GM23338 (cell line): ENCODE measurements around the gene LYPD4.

Source experiments
- CREB1 ChIP-seq: fragments of 250-450 bp; sonication (Bioruptor Pico); IDR thresholded peaks from 2 replicates; pipeline ENCODE4 v1.5.0; 2020; ENCODE audit warnings: low read depth, mild to moderate bottlenecking, moderate library complexity
- EZH2 ChIP-seq: fragments of 200-600 bp; sonication (generic); IDR thresholded peaks from one replicate; pipeline ENCODE4 v1.8.0; 2017; ENCODE audit warnings: antibody characterized with exemption, mild to moderate bottlenecking, low read depth; ENCODE audit not compliant: unreplicated experiment
- EZH2phosphoT487 ChIP-seq: fragments of 200-600 bp; sonication (generic); IDR thresholded peaks from one replicate; pipeline ENCODE4 v1.8.1; 2018; ENCODE audit warnings: antibody characterized with exemption; ENCODE audit not compliant: unreplicated experiment
- JUNB ChIP-seq: IDR thresholded peaks from one replicate; pipeline ENCODE4 v1.6.1; 2016; ENCODE audit warnings: antibody characterized with exemption; ENCODE audit not compliant: unreplicated experiment
- POLR2AphosphoS5 ChIP-seq: IDR thresholded peaks from 2 replicates; pipeline ENCODE4 v1.6.1; 2016; ENCODE audit warnings: antibody characterized with exemption, low read depth
- ZNF114 ChIP-seq: fragments of 250-450 bp; sonication (Bioruptor Pico); IDR thresholded peaks from 2 replicates; pipeline ENCODE4 v1.5.0; 2020; ENCODE audit warnings: mild to moderate bottlenecking, moderate library complexity
- TF ChIP-seq, protein P1 (sequence below), 2 experiments: fragments of 200-600 bp in 1 of 2; sonication (generic) in 1 of 2; conservative IDR thresholded peaks; 2 replicates each; pipeline versions ENCODE4 v1.5.1 to v1.6.1; 2016 to 2017; ENCODE audit warnings: antibody characterized with exemption in 2 of 2, low read depth in 2 of 2, mild to moderate bottlenecking in 2 of 2, moderate library complexity in 1 of 2
- TF ChIP-seq, protein P2 (sequence below): IDR thresholded peaks from one replicate; pipeline ENCODE4 v1.6.1; 2018; ENCODE audit warnings: antibody characterized with exemption; ENCODE audit not compliant: unreplicated experiment
- TF ChIP-seq, protein P3 (sequence below): IDR thresholded peaks from 2 replicates; pipeline ENCODE4 v1.6.1; 2016; ENCODE audit warnings: antibody characterized with exemption
- TF ChIP-seq, protein P4 (sequence below): fragments of 250-450 bp; sonication (Bioruptor Pico); IDR thresholded peaks from 2 replicates; pipeline ENCODE4 v1.5.0; 2020; ENCODE audit warnings: mild to moderate bottlenecking, moderate library complexity

DNA sequence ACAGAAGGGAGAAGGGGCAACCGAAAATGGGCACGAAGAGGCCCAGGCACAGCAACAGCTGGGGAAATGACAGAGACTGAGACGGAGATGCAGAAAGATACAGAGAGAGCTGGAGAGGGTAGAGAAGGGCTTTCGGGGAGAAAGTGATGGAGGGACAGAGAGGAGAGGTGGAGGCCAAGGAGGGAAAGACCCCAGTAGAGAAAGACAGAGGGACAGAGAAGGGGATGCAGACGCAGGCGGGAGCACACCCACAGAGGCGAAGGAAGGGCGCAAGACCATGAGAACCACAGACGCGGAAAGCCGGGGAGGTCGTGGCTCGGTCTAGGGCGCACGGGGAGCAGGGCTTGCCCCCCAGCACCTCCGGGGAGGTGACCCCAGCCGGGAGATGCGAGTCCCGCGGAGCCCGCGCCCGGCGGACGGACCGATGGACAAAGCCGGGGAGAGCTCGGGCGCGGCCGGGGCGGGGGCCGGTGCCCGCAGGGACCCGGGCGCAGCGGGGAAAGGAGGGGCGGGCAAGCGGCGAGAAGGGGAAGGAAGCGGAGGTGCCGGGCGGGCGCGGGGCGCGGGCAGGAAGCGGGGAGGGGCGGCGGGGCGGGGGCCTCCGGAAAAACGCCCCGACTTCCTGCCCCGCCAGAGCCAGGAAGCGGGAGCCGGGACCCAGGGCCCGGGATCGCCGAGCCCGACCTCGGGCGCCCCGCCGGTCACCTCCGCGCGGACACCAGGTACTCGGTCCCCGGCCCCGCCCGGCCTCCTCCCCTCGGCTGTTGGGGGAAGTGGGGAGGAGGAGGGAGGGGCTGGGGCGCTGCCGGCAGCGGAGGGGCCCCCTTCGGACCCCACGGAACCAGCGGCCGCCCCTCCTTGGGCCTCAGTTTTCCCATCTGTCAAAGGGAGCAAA lies 38.3 kb upstream of the LYPD4 start, which contains the start of gene ARHGEF1:
- no peak for TF ChIP-seq POLR2AphosphoS5
- TF ChIP-seq EZH2: peak; percentile 50
- TF ChIP-seq, protein P1, sequence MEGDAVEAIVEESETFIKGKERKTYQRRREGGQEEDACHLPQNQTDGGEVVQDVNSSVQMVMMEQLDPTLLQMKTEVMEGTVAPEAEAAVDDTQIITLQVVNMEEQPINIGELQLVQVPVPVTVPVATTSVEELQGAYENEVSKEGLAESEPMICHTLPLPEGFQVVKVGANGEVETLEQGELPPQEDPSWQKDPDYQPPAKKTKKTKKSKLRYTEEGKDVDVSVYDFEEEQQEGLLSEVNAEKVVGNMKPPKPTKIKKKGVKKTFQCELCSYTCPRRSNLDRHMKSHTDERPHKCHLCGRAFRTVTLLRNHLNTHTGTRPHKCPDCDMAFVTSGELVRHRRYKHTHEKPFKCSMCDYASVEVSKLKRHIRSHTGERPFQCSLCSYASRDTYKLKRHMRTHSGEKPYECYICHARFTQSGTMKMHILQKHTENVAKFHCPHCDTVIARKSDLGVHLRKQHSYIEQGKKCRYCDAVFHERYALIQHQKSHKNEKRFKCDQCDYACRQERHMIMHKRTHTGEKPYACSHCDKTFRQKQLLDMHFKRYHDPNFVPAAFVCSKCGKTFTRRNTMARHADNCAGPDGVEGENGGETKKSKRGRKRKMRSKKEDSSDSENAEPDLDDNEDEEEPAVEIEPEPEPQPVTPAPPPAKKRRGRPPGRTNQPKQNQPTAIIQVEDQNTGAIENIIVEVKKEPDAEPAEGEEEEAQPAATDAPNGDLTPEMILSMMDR (conservative IDR thresholded peaks at IDR 0.05; ENCODE audit: low read depth in 2 of 2): no peak
- no peak for TF ChIP-seq JUNB
- TF ChIP-seq CREB1: no peak
- TF ChIP-seq, protein P2, sequence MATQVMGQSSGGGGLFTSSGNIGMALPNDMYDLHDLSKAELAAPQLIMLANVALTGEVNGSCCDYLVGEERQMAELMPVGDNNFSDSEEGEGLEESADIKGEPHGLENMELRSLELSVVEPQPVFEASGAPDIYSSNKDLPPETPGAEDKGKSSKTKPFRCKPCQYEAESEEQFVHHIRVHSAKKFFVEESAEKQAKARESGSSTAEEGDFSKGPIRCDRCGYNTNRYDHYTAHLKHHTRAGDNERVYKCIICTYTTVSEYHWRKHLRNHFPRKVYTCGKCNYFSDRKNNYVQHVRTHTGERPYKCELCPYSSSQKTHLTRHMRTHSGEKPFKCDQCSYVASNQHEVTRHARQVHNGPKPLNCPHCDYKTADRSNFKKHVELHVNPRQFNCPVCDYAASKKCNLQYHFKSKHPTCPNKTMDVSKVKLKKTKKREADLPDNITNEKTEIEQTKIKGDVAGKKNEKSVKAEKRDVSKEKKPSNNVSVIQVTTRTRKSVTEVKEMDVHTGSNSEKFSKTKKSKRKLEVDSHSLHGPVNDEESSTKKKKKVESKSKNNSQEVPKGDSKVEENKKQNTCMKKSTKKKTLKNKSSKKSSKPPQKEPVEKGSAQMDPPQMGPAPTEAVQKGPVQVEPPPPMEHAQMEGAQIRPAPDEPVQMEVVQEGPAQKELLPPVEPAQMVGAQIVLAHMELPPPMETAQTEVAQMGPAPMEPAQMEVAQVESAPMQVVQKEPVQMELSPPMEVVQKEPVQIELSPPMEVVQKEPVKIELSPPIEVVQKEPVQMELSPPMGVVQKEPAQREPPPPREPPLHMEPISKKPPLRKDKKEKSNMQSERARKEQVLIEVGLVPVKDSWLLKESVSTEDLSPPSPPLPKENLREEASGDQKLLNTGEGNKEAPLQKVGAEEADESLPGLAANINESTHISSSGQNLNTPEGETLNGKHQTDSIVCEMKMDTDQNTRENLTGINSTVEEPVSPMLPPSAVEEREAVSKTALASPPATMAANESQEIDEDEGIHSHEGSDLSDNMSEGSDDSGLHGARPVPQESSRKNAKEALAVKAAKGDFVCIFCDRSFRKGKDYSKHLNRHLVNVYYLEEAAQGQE: no peak
- no peak for TF ChIP-seq EZH2phosphoT487
- TF ChIP-seq, protein P3, sequence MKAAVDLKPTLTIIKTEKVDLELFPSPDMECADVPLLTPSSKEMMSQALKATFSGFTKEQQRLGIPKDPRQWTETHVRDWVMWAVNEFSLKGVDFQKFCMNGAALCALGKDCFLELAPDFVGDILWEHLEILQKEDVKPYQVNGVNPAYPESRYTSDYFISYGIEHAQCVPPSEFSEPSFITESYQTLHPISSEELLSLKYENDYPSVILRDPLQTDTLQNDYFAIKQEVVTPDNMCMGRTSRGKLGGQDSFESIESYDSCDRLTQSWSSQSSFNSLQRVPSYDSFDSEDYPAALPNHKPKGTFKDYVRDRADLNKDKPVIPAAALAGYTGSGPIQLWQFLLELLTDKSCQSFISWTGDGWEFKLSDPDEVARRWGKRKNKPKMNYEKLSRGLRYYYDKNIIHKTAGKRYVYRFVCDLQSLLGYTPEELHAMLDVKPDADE: no peak
- TF ChIP-seq ZNF114 (CRISPR knock-in tag): no peak
- TF ChIP-seq, protein P4, sequence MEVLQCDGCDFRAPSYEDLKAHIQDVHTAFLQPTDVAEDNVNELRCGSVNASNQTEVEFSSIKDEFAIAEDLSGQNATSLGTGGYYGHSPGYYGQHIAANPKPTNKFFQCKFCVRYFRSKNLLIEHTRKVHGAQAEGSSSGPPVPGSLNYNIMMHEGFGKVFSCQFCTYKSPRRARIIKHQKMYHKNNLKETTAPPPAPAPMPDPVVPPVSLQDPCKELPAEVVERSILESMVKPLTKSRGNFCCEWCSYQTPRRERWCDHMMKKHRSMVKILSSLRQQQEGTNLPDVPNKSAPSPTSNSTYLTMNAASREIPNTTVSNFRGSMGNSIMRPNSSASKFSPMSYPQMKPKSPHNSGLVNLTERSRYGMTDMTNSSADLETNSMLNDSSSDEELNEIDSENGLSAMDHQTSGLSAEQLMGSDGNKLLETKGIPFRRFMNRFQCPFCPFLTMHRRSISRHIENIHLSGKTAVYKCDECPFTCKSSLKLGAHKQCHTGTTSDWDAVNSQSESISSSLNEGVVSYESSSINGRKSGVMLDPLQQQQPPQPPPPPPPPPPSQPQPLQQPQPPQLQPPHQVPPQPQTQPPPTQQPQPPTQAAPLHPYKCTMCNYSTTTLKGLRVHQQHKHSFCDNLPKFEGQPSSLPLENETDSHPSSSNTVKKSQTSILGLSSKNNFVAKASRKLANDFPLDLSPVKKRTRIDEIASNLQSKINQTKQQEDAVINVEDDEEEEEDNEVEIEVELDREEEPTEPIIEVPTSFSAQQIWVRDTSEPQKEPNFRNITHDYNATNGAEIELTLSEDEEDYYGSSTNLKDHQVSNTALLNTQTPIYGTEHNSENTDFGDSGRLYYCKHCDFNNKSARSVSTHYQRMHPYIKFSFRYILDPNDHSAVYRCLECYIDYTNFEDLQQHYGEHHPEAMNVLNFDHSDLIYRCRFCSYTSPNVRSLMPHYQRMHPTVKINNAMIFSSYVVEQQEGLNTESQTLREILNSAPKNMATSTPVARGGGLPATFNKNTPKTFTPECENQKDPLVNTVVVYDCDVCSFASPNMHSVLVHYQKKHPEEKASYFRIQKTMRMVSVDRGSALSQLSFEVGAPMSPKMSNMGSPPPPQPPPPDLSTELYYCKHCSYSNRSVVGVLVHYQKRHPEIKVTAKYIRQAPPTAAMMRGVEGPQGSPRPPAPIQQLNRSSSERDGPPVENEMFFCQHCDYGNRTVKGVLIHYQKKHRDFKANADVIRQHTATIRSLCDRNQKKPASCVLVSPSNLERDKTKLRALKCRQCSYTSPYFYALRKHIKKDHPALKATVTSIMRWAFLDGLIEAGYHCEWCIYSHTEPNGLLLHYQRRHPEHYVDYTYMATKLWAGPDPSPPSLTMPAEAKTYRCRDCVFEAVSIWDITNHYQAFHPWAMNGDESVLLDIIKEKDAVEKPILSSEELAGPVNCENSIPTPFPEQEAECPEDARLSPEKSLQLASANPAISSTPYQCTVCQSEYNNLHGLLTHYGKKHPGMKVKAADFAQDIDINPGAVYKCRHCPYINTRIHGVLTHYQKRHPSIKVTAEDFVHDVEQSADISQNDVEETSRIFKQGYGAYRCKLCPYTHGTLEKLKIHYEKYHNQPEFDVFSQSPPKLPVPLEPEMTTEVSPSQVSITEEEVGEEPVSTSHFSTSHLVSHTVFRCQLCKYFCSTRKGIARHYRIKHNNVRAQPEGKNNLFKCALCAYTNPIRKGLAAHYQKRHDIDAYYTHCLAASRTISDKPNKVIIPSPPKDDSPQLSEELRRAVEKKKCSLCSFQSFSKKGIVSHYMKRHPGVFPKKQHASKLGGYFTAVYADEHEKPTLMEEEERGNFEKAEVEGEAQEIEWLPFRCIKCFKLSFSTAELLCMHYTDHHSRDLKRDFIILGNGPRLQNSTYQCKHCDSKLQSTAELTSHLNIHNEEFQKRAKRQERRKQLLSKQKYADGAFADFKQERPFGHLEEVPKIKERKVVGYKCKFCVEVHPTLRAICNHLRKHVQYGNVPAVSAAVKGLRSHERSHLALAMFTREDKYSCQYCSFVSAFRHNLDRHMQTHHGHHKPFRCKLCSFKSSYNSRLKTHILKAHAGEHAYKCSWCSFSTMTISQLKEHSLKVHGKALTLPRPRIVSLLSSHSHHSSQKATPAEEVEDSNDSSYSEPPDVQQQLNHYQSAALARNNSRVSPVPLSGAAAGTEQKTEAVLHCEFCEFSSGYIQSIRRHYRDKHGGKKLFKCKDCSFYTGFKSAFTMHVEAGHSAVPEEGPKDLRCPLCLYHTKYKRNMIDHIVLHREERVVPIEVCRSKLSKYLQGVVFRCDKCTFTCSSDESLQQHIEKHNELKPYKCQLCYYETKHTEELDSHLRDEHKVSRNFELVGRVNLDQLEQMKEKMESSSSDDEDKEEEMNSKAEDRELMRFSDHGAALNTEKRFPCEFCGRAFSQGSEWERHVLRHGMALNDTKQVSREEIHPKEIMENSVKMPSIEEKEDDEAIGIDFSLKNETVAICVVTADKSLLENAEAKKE (CRISPR knock-in tag): no peak
